MCF 10A (cell line): Measurements from ENCODE around the gene GSS. TPM values are rescaled to one million over a fixed set of nuclear protein-coding genes. Genes with fewer than 3 reads are reported as not detected.

Source experiments
- BruUV-seq: library from RNA; stranded (reverse); fragments of 400-500 nt; replicated peaks from 2 replicates; lab custom pipeline; 2021; lab: Mats Ljungman, UMichigan
- CTCF ChIA-PET: fragments of 300-600 bp; sonication (Branson Sonifier 250); formaldehyde crosslinking; extraction: SDS; loops from one replicate; lab custom pipeline; 2021; ENCODE audit warnings: antibody characterized with exemption, inconsistent platforms; lab: Yijun Ruan, JAX
- POLR2A ChIA-PET: fragments of 300-600, 350-650 bp; sonication (Branson Sonifier 250); formaldehyde crosslinking; extraction: SDS; loops from one replicate; lab custom pipeline; 2020; ENCODE audit warnings: antibody characterized with exemption, inconsistent platforms; lab: Yijun Ruan, JAX
- DNase-seq: peaks from one replicate; pipeline ENCODE4 v3.0.0-alpha.2; 2018; ENCODE audit not compliant: unreplicated experiment
- H3K27ac Mint-ChIP-seq: one replicate; pipeline ENCODE4 v1.8.0; 2022; ENCODE audit warnings: mild to moderate bottlenecking, low read depth, mixed read lengths; ENCODE audit not compliant: unreplicated experiment
- H3K27me3 Mint-ChIP-seq: one replicate; pipeline ENCODE4 v1.8.0; 2022; ENCODE audit warnings: mixed read lengths; ENCODE audit not compliant: insufficient read depth, unreplicated experiment
- H3K36me3 Mint-ChIP-seq: one replicate; pipeline ENCODE4 v1.8.0; 2022; ENCODE audit warnings: mild to moderate bottlenecking, moderate library complexity, mixed read lengths; ENCODE audit not compliant: insufficient read depth, unreplicated experiment
- H3K4me1 Mint-ChIP-seq: one replicate; pipeline ENCODE4 v1.8.0; 2022; ENCODE audit warnings: mixed read lengths; ENCODE audit not compliant: insufficient read depth, unreplicated experiment
- H3K4me3 Mint-ChIP-seq: one replicate; pipeline ENCODE4 v1.8.0; 2022; ENCODE audit warnings: mild to moderate bottlenecking, moderate library complexity, mixed read lengths; ENCODE audit not compliant: unreplicated experiment
- H3K9me3 Mint-ChIP-seq: one replicate; pipeline ENCODE4 v1.8.0; 2022; ENCODE audit warnings: mixed read lengths; ENCODE audit not compliant: unreplicated experiment
- intact Hi-C: fragments of 100-400 bp; cut with micrococcal nuclease; formaldehyde crosslinking; loops from 2 replicates; pipeline ENCODE4 v1.14.1; 2022
- total RNA-seq: library from RNA; stranded (reverse); gene quantifications from 2 replicates; pipeline ENCODE4 v1.2.3, GENCODE V29; 2022
- TF ChIP-seq, protein P1 (sequence below): fragments of 200-600 bp; IDR thresholded peaks from one replicate; pipeline ENCODE4 v1.8.0; 2022; ENCODE audit warnings: antibody characterized with exemption, mild to moderate bottlenecking; ENCODE audit not compliant: unreplicated experiment

GSS gene
- total RNA-seq, 1 experiment from 2014 or later: 115 TPM

DNA sequence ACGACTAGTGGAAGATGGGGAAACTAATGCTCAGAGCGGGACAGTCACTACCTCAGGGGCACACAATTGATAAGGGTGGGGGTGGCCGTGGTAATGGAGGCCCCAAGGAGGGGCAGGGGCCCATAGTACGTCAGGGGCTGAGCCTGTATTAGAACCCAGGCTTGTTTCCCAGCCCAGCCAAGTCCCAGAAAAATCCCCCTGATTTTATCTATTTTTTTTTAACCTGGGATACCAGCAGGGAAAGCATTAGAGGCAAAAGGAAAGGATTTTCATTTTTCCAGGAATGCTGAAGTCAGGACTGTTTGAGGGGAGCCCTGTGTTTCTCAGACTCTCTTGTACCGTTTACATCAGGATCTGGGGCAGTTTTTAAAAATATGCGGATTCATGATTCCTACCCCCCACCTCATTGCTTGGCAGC lies 444 bp upstream of the GSS start:
- CTCF ChIA-PET: interaction anchor here (0.5 to 13.1 kb wide), 22 partner anchors 10 to 1002 kb away, joined by 3 to 279 read pairs (median 4); partner anchors contain the start of genes ACSS2 and GGT7
- intact Hi-C loops: loop anchor here (5.0 kb wide), 1 partner anchor 124 kb away; no protein-coding TSS in a partner anchor
- Mint-ChIP-seq H3K27ac (peak overlapping the region; percentile 97), H3K4me3 (peak overlapping the region; percentile 95), H3K4me1 (peaks cover 21% of the 10 kb centered on the region), H3K9me3 (no peaks in the 10 kb centered on the region), H3K36me3 (peaks cover 7% of the 10 kb centered on the region), H3K27me3 (no peaks in the 10 kb centered on the region)
- no TSS peak for BruUV-seq
- TF ChIP-seq, protein P1, sequence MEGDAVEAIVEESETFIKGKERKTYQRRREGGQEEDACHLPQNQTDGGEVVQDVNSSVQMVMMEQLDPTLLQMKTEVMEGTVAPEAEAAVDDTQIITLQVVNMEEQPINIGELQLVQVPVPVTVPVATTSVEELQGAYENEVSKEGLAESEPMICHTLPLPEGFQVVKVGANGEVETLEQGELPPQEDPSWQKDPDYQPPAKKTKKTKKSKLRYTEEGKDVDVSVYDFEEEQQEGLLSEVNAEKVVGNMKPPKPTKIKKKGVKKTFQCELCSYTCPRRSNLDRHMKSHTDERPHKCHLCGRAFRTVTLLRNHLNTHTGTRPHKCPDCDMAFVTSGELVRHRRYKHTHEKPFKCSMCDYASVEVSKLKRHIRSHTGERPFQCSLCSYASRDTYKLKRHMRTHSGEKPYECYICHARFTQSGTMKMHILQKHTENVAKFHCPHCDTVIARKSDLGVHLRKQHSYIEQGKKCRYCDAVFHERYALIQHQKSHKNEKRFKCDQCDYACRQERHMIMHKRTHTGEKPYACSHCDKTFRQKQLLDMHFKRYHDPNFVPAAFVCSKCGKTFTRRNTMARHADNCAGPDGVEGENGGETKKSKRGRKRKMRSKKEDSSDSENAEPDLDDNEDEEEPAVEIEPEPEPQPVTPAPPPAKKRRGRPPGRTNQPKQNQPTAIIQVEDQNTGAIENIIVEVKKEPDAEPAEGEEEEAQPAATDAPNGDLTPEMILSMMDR: no peak
- POLR2A ChIA-PET: interaction anchor here (0.6 to 6.3 kb wide), 22 partner anchors 8 to 308 kb away, joined by 3 to 116 read pairs (median 4); partner anchors contain the start of genes ACSS2, EDEM2, GGT7 and NCOA6
- no peak for DNase-seq

- intact Hi-C loops: loop anchor here (1.0 to 5.0 kb wide), 2 partner anchors 81 to 123 kb away; no protein-coding TSS in a partner anchor
- no TSS peak for BruUV-seq
- H3K4me1 Mint-ChIP-seq: peaks cover 25% of the 10 kb centered on the region
- no peaks in the 10 kb centered on the region for H3K27me3 Mint-ChIP-seq
- POLR2A ChIA-PET: interaction anchor here (0.6 to 6.3 kb wide), 14 partner anchors 9 to 129 kb away, joined by 3 to 116 read pairs (median 6); partner anchors contain the start of genes ACSS2, GGT7 and NCOA6
- TF ChIP-seq, protein P1: no peak
- peaks cover 15% of the 10 kb centered on the region for H3K36me3 Mint-ChIP-seq
- H3K9me3 Mint-ChIP-seq: no peaks in the 10 kb centered on the region
- H3K27ac Mint-ChIP-seq: peak overlapping the region; percentile 97
- CTCF ChIA-PET: interaction anchor here (0.6 to 13.1 kb wide), 9 partner anchors 8 to 96 kb away, joined by 3 to 279 read pairs (median 6); partner anchors contain the start of genes ACSS2 and GGT7
- DNase-seq: peak; percentile 51
- peak overlapping the region; percentile 95 for H3K4me3 Mint-ChIP-seq
Measured at GRCh38 chr20:34954904-34955230, 739 bp downstream of the GSS start.

GRCh38 chr20:34953960-34954359 lies 1.6 kb downstream of the GSS start:
- intact Hi-C loops: no loop called here
- POLR2A ChIA-PET: interaction anchor here (6.3 kb wide), 1 partner anchor 78 kb away, joined by 116 read pairs; the partner anchor contains the start of gene ACSS2
- CTCF ChIA-PET: interaction anchor here (13.1 kb wide), 1 partner anchor 82 kb away, joined by 279 read pairs; the partner anchor contains the start of genes ACSS2 and GGT7
- Mint-ChIP-seq H3K36me3 (peaks cover 24% of the 10 kb centered on the region), H3K27me3 (no peaks in the 10 kb centered on the region), H3K4me1 (peaks cover 28% of the 10 kb centered on the region), H3K4me3 (peak overlapping the region; percentile 95), H3K9me3 (no peaks in the 10 kb centered on the region), H3K27ac (peak overlapping the region; percentile 97)
- TF ChIP-seq, protein P1: no peak
- no peak for DNase-seq
- no TSS peak for BruUV-seq

DNA sequence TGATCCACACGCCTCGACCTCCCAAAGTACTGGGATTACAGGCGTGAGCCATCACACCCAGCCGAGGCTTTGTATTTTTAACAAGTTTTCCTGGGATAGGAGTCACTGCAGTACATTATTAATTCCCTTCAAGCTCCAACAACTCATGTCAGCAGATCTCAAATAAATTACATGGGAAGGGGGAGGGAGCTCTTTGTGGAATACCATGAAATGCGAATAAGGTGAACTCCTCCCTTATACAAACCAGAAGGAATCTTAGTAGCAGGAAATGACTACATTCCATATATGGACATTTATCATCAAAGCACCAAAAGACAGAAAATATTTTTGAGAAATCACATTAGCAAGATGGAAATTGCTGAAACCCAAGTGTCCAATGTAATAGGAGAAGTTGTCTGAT lies 2.9 kb downstream of the GSS start:
- intact Hi-C loops: no loop called here
- CTCF ChIA-PET: interaction anchor here (0.7 to 13.1 kb wide), 5 partner anchors 14 to 144 kb away, joined by 3 to 279 read pairs (median 4); partner anchors contain the start of genes ACSS2 and GGT7
- DNase-seq: no peak
- Mint-ChIP-seq H3K9me3 (no peaks in the 10 kb centered on the region), H3K4me3 (no peak overlapping the region), H3K27ac (no peak overlapping the region), H3K27me3 (no peaks in the 10 kb centered on the region), H3K4me1 (peaks cover 28% of the 10 kb centered on the region), H3K36me3 (peaks cover 31% of the 10 kb centered on the region)
- no TSS peak for BruUV-seq
- TF ChIP-seq, protein P1: no peak
- POLR2A ChIA-PET: interaction anchor here (0.7 to 4.2 kb wide), 5 partner anchors 8 to 84 kb away, joined by 3 to 32 read pairs (median 3); partner anchors contain the start of gene ACSS2
